SK-N-SH treated with all-trans-retinoic acid at 6 μM for 48 hours (cell line): ENCODE measurements around the gene PTPRG.

Experiments
- GLIS3 ChIP-seq: fragments of 250-450 bp; sonication (Bioruptor Pico); IDR thresholded peaks from 2 replicates; pipeline ENCODE4 v1.5.0; 2020; ENCODE audit warnings: mild to moderate bottlenecking, moderate library complexity
- ISL1 ChIP-seq: fragments of 250-450 bp; sonication (Bioruptor Pico); IDR thresholded peaks from 2 replicates; pipeline ENCODE4 v2.1.2; 2022; ENCODE audit warnings: mild to moderate bottlenecking, moderate library complexity
- PATZ1 ChIP-seq: fragments of 250-450 bp; sonication (Bioruptor Pico); IDR thresholded peaks from 2 replicates; pipeline ENCODE4 v1.8.0; 2020; ENCODE audit warnings: mild to moderate bottlenecking, moderate library complexity, borderline replicate concordance
- PPARA ChIP-seq: fragments of 250-450 bp; sonication (Bioruptor Pico); IDR thresholded peaks from 2 replicates; pipeline ENCODE4 v1.5.0; 2020; ENCODE audit warnings: mild to moderate bottlenecking, borderline replicate concordance
- ZC3H10 ChIP-seq: fragments of 250-450 bp; sonication (Bioruptor Pico); IDR thresholded peaks from 2 replicates; pipeline ENCODE4 v1.5.1; 2021; ENCODE audit warnings: mild to moderate bottlenecking, moderate library complexity
- ZNF565 ChIP-seq: fragments of 450-650 bp; formaldehyde crosslinking; conservative IDR thresholded peaks from 2 replicates; pipeline ENCODE4 v1.5.0; 2020; ENCODE audit warnings: low read depth, mild to moderate bottlenecking, moderate library complexity
- TF ChIP-seq, protein P1 (sequence below): fragments of 250-450 bp; sonication (Bioruptor Pico); IDR thresholded peaks from 2 replicates; pipeline ENCODE4 v1.5.0; 2020; ENCODE audit warnings: mild to moderate bottlenecking, moderate library complexity

DNA sequence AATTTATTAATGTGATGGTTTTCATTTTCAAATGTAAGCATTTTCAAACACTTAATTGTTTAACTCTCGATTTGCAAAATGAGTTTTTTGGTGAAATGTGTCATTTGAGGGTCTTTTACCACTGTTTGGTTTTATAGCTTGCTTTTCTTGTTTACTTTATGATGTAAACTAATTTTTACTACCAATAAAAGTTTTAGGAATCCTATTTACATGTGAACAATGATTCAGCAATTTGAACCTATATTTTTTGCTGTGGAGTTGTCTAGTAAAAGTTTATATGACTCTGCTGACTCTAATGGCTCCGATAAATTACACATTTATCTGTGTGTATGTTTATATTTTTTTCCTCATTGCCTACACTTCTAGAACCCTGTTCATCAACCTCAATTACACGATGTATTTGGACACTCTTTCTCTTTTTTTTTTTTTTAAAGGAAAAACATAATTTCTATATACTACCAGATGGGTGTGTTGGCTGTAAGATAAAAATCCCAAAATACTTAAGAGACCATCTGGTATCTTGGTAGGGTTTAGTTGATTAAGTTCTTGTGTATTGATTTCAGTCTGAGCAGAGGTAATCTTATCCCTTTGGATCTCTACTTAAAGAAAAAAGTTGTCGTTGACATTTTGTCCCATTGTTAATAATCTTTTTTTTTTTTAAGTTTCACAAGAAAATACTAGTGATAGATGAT, 89.5 kb downstream of the PTPRG start:
- TF ChIP-seq ZC3H10 (CRISPR knock-in tag): no peak
- no peak for TF ChIP-seq PPARA (CRISPR knock-in tag)
- TF ChIP-seq GLIS3: no peak
- TF ChIP-seq ZNF565 (CRISPR knock-in tag): no peak
- no peak for TF ChIP-seq ISL1 (CRISPR knock-in tag)
- TF ChIP-seq, protein P1, sequence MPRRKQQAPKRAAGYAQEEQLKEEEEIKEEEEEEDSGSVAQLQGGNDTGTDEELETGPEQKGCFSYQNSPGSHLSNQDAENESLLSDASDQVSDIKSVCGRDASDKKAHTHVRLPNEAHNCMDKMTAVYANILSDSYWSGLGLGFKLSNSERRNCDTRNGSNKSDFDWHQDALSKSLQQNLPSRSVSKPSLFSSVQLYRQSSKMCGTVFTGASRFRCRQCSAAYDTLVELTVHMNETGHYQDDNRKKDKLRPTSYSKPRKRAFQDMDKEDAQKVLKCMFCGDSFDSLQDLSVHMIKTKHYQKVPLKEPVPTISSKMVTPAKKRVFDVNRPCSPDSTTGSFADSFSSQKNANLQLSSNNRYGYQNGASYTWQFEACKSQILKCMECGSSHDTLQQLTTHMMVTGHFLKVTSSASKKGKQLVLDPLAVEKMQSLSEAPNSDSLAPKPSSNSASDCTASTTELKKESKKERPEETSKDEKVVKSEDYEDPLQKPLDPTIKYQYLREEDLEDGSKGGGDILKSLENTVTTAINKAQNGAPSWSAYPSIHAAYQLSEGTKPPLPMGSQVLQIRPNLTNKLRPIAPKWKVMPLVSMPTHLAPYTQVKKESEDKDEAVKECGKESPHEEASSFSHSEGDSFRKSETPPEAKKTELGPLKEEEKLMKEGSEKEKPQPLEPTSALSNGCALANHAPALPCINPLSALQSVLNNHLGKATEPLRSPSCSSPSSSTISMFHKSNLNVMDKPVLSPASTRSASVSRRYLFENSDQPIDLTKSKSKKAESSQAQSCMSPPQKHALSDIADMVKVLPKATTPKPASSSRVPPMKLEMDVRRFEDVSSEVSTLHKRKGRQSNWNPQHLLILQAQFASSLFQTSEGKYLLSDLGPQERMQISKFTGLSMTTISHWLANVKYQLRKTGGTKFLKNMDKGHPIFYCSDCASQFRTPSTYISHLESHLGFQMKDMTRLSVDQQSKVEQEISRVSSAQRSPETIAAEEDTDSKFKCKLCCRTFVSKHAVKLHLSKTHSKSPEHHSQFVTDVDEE: no peak
- no peak for TF ChIP-seq PATZ1 (CRISPR knock-in tag)
